ENCODE measurements around the gene KASH5. TPM values are rescaled to one million over a fixed set of nuclear protein-coding genes. Genes with fewer than 3 reads are reported as not detected.
A peak's percentile ranks its signal among the peaks of the same experiment; 100 is the strongest.

KASH5 gene
- total and polyA plus RNA-seq, 12 donors, result not detected

DNA sequence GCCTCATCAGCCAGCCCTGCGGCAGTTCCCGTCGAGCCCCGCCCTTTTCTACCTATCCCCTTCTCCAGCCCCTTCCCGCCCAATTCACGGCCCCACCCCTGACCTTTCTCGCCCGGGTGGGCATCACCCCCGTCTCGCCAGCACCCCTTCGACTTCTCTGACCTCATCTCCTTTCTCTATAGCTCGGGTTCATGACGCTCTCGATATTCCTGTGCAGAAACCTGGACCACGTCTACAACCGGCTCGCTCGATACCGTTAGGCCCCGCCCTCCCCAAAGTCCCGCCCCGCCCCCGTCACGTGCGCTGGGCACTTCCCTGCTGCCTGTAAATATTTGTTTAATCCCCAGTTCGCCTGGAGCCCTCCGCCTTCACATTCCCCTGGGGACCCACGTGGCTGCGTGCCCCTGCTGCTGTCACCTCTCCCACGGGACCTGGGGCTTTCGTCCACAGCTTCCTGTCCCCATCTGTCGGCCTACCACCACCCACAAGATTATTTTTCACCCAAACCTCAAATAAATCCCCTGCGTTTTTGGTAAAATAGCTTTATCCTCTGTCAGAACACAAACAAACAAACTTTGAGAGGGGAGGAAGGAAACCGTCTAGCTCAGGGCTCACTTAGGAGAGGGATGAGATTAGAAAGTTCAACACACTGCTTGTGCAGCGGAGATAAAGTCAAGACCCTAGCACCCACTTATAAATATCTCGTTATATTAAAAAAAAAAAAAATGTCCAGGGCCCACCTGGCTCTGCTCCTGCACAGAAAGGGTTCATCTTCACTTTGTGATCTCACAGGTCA lies 47.8 kb upstream of the KASH5 start:
- H3K36me3 ChIP-seq, result peaks cover 0 to 79% (median 35%) of the 10 kb centered on the region in 9 donors
- H3K4me1 ChIP-seq, result peaks cover 2 to 37% (median 27%) of the 10 kb centered on the region in 9 donors
- H3K9me3 ChIP-seq, result no peaks in the 10 kb centered on the region
- 24 to 31% methylated on average over 36 of the region's 36 CpGs for WGBS, 2 donors
- TF ChIP-seq, protein P1, sequence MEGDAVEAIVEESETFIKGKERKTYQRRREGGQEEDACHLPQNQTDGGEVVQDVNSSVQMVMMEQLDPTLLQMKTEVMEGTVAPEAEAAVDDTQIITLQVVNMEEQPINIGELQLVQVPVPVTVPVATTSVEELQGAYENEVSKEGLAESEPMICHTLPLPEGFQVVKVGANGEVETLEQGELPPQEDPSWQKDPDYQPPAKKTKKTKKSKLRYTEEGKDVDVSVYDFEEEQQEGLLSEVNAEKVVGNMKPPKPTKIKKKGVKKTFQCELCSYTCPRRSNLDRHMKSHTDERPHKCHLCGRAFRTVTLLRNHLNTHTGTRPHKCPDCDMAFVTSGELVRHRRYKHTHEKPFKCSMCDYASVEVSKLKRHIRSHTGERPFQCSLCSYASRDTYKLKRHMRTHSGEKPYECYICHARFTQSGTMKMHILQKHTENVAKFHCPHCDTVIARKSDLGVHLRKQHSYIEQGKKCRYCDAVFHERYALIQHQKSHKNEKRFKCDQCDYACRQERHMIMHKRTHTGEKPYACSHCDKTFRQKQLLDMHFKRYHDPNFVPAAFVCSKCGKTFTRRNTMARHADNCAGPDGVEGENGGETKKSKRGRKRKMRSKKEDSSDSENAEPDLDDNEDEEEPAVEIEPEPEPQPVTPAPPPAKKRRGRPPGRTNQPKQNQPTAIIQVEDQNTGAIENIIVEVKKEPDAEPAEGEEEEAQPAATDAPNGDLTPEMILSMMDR (IDR thresholded peaks at IDR 0.05), result no peak
- peak; percentile 18 to 75 (median 46) for ATAC-seq
- peak; percentile 81 to 82 for DNase-seq
- no peaks in the 10 kb centered on the region for H3K27me3 ChIP-seq
- H3K4me3 ChIP-seq, result peak overlapping the region in 9 of 10 donors; percentile 27 to 63 (median 45)
- intact Hi-C loops (cut with DNase I), result no loop called here
- peak overlapping the region; percentile 0 to 88 (median 80) for H3K27ac ChIP-seq

DNA sequence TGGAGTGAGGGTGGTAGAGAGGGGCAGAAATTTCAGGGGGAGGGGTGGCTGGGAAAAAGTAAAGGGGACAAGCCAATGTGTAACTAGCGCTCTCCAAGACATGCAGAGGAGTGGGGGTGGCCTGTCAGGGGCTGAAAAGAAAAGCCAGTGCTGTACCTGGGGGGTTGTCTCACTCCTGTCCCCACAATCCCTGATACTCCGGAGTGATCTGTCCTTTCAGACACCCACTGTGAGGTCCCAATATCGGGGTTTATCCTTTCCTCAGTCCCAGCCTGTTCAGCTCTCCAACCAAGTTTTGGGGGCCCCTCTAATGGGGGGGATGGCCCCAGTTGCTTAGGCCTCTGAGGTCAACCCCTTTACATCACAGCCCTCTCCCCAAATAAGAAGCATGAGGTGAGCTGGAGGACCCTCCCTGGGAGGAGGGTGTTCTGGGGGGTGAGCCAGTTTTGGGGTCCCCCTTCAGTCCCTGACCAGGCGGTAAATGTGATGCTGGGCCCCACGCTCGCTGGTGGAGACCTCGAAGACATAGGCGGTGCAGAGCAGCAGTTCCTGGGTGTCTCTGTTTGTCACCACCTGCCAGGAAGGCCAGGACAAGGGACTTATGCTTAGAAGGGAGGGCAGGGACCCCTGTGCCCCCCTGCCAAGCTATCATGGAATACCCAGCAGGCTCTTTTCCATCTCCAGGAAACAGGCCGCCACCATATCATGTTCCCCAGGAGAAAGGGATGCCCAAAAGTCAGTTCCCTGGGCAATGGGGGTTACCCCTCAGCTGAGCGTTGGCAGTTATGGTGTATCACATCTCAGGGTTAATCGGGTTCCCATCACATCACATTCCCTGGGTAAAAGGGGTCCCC lies 47.0 kb upstream of the KASH5 start:
- 95% methylated on average over 11 of the region's 11 CpGs for WGBS, 2 donors
- Histone ChIP-seq H3K27ac (peak overlapping the region in 8 of 10 donors; percentile 26 to 88 (median 78)), H3K4me1 (peaks cover 2 to 35% (median 27%) of the 10 kb centered on the region in 9 donors), H3K36me3 (peaks cover 0 to 87% (median 40%) of the 10 kb centered on the region in 9 donors), H3K27me3 (no peaks in the 10 kb centered on the region), H3K4me3 (peak overlapping the region in 1 of 10 donors; percentile 52), H3K9me3 (no peaks in the 10 kb centered on the region)
- intact Hi-C loops (cut with DNase I), result no loop called here
- ATAC-seq (no peak), DNase-seq (no peak)
- TF ChIP-seq, protein P1 (IDR thresholded peaks at IDR 0.05), result no peak

DNA sequence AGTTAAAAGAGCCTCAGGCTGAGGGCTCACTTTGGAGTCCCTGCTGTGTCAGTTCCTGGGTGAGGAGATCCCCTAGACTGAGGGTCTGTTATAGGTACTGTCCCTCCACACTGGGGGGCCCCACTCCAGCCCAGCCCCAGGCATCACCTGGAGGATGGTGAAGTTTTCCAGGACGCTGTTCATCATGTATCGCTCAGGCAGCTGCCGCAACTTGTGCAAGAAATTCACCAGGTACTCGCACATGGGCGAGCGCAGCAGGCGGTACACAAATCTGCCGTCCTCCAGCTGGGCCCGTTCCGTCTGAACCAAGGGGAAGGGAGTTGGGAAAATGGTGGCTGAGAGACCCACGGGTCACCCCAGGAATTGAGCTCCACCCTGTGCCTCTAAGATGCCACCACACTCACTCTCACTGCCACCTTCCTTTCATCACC lies 45.7 kb upstream of the KASH5 start:
- no peak overlapping the region for H3K27ac ChIP-seq
- ATAC-seq (no peak), DNase-seq (no peak)
- peaks cover 2 to 32% (median 24%) of the 10 kb centered on the region in 9 donors for H3K4me1 ChIP-seq
- H3K9me3 ChIP-seq, result no peaks in the 10 kb centered on the region
- H3K4me3 ChIP-seq, result no peak overlapping the region
- H3K36me3 ChIP-seq, result peaks cover 0 to 92% (median 52%) of the 10 kb centered on the region in 9 donors
- WGBS, 2 donors, result 93 to 94% methylated on average over 11 of the region's 11 CpGs
- intact Hi-C loops (cut with DNase I), result no loop called here
- no peaks in the 10 kb centered on the region for H3K27me3 ChIP-seq
- TF ChIP-seq, protein P1 (IDR thresholded peaks at IDR 0.05), result no peak

DNA sequence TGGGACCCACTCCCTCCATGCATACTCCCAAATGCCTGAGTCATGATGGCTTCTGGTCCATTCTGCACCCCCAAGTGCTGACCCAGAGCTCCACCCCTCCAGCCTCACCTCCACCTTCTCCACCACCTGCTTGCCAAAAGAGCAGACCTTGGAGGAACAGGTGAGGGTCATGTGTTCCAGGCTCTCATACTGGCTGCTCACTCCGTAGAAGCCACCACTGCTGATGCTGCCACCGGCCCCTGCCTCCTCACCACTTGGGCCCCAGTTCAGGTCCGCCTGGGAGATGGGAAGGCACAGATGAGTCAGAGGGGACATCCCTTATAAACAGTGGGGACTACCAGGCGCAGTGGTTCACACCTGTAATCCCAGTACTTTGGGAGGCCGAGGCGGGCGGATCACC lies 44.9 kb upstream of the KASH5 start:
- H3K9me3 ChIP-seq, result no peaks in the 10 kb centered on the region
- DNase-seq, result no peak
- H3K27me3 ChIP-seq, result no peaks in the 10 kb centered on the region
- intact Hi-C loops (cut with DNase I), result no loop called here
- H3K4me1 ChIP-seq, result peaks cover 2 to 32% (median 24%) of the 10 kb centered on the region in 9 donors
- no peak overlapping the region for H3K27ac ChIP-seq
- H3K4me3 ChIP-seq, result no peak overlapping the region
- TF ChIP-seq, protein P1 (IDR thresholded peaks at IDR 0.05), result no peak
- ATAC-seq, result no peak
- WGBS, 2 donors, result 96% methylated on average over 6 of the region's 7 CpGs
- H3K36me3 ChIP-seq, result peaks cover 0 to 92% (median 61%) of the 10 kb centered on the region in 9 donors

All from heart right ventricle (tissue), 16 donors.